Stimulated activated CD4-positive, alpha-beta T cell treated with anti-CD3 and anti-CD28 coated beads, Interleukin-15, amount 100 ng/mL, for 48 hours (primary cell): ENCODE results near the gene MORN5.

Source experiments
- DNase-seq, 2 donors: peaks; one replicate each; pipeline ENCODE4 v3.0.0-alpha.2; 2020; ENCODE audit warnings: low read depth in 2 of 2

Gene MORN5

DNA sequence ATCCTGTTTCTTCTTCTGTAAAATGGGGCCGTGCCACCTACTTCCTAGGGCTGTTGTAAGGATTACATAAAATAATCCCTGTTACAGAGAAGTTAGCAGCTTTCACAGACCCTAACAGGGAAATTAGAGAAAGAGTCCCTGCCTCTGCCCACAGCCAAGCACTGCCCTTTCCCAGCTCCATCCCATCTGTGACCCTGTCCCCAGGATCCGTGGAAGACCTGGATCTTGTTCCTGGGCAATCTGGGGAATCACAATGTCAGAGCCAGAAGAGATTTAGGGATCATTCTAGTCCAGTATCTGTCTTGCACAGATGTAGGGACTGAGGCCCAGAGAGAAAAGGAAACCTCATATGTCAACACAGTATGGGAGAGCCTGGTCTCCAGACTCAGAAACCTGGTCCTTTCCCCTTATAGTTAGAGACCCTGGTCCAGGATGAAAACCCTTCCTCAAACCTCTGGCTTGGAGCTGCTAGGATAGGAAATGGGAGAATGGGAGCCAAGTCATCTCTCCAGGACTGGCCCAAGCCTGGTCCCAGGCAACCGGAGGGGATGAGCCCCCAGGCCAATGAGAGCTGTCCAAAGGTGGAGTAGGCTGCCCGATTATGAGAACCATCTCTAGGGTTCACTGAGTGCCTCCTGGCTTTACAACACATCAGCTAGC lies 56.6 kb downstream of the MORN5 start:
- no peak for DNase-seq

DNA sequence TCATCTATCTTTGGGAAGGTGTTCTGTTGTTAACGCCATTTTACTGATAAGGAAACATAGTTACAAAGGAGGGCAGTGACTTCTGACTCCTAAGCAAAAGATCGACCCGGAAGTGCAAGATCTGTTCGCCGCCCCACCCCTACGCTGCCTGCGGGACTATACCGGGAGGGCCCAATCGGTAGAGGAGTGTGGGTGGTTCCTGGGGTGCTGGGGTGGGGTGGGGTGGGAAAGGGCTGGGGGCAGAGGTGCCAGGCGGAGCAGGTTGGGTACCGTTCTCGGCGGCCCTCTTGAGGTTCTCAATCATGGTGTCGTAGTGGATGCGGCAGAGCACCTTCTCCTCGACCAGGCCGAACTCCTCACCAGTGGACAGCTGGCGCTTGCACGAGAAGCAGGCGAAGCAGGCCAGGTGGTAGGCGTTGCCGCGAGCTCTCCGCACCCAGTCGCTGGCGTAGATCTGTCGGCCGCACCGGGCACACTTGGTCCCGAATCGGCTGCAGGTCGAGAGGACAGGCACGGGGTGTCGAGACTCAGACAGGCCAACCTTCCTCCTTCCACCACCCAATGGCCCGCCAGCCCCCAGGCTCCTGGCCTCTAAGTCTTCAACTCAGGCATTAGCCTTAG lies 57.2 kb downstream of the MORN5 start:
- DNase-seq = no peak

DNA sequence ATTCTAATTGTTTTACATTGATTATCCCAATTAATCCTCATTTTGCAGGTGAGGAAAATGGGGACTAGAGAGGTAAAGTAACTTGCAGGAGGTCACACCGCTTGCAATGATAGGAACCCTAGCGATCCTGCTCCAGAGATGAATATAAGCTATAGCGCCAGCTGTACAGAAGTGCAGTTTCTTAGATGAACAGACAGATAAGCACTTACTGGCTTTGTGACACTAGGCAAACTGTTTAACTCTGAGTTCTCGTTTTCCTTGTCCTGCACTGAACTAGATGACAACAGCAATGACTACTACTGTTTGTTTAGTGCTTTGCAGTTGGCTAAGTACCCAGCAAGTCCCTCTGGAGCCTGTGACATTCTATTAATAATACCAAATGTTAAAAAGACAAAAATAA lies 57.9 kb downstream of the MORN5 start:
- DNase-seq = no peak

DNA sequence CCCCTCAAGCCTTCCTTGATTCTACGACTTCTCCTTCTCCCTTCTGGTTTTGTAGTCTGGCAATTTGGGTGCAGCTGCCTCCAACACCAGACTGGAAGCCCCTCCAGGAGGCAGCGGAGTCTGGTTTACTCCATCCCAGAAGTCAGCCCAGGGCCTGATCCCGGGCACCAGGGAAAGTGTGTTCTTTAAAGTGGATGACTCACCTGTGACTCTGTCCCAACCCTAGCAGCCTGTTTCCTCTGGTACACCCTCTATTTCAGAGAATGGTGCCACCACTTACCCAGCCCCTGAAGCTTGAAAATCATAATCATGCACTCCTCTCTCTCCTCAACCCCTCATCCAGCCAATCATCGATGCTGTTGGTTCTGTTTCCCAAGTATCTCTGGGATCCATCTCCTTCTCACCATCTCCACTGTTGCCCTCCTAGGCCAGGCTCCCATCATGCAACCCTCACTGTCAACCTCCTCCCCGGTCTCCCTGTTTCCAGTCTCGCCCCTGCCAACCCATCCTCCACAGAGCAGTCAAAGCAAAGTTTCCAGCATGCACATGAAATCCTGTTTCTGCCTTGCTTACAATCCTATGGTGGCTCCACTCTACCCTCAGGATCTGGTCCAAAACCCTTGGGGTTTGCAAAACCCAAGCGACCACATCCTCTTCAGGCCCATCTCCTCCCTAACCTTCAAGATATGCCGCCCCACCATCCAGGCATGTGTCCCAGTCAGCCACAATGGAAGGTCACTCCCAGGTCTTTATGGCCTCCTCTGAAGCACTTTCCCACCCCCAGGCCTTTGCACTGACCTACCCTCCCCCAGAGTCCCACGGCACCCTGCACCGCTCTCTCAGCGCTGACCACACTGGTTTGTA lies 58.6 kb downstream of the MORN5 start:
- no peak for DNase-seq

DNA sequence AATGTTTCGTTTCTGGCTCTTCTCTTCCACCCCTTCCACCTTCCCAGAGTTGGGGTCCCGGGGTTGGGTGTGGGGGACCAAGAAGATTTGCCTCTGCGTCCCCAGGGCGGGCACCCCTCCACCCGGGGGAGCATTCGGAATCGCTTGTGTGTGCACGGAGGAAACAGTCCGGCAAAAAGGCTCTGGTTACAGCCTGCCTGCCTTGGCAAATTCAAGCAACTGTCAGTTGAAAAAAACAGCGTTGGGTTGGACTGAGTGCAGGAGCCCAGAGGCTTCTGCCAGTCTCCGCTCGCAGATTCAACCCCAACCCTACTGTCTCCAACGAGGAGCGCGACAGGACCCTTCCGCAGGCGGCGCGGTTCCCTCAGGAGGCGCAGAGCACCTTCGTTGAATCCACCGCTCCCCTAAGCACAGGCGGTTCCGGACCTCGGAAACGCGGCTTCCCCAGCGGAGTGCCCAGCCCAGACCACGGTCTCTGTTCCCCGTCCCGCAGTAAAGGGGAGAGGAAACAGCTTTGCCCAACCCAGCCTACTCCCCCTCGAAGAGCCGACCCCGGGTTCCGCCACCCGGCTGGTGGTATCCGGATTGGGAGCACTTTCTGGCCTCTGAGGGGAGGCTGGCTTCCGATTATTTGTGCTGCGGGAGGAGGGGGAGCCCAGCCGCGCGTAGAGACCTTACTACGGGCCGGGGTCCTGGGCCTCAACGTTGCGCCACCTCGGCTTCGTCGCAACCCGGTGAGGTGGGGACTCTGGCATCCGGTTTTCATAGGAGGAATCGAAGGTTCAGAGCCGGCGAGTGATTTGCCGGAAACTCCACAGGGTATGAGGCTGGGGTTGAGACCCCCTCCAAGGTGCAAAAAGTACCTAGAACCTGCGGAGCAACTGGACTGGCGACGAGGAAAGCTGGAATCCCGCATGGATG lies 59.5 kb downstream of the MORN5 start:
- no peak for DNase-seq

DNA sequence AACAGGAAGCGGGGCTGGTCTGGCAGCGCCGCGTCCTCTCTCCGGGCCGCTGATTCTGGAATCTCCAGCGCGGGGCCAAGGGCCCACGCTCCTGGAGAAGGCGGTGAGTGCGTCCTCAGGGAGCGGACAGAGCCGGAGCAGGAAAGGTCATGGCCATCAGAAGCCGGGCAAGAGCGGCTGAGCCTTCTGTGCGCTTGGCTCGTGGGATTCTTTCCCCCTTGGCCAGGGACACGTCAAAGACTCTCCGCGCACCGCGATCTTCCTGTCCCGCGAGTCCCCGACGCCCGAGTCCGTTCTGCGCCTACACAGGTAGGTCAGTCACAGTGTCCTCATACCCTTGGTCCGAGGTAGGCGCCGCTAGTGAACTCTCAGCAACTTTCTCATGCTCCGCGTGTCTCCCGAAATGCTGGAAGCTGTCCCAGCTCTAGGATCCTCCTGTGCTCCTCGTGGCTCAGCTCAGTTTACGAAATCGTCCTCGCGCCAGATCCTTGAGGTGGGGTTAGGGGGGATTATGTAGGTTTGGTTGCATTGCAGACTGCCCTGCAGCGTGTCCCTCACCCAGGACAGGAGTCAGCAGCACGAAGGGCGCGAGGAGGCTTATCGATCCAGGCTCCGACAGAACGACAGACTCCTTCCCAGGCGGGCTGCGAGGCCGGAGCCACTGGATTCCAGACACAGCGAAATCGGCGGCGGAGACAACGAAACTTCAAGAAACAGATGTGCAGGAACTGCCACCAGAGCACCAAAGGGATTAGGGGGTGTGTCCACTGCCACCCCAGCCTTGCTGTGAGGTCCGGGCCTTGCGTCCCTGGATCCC lies 60.4 kb downstream of the MORN5 start:
- DNase-seq = no peak

DNA sequence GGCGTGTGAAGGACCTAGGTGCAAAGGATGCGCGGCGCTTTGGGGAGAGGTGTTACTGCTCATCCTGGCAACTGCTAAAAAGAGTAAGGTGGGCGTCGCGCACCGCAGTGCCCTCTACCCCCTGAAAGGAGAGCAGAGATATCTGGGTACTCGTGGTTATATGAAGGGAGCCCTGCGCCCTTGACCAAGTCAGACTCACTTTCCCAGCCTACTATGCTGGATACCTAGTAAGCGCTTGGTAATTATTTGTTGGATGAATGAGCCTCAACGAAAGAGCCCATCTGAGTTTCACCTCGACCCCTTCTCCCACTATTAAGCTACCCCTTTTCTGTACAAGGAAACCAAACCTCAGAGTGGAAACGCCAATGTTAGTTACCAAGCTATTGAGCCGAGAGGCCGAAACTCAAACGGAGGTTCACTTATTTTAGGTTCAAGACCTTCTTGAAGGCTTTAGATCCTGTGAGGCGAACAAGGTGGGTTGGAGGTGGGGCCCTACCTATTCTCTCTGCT lies 61.0 kb downstream of the MORN5 start:
- no peak for DNase-seq

DNA sequence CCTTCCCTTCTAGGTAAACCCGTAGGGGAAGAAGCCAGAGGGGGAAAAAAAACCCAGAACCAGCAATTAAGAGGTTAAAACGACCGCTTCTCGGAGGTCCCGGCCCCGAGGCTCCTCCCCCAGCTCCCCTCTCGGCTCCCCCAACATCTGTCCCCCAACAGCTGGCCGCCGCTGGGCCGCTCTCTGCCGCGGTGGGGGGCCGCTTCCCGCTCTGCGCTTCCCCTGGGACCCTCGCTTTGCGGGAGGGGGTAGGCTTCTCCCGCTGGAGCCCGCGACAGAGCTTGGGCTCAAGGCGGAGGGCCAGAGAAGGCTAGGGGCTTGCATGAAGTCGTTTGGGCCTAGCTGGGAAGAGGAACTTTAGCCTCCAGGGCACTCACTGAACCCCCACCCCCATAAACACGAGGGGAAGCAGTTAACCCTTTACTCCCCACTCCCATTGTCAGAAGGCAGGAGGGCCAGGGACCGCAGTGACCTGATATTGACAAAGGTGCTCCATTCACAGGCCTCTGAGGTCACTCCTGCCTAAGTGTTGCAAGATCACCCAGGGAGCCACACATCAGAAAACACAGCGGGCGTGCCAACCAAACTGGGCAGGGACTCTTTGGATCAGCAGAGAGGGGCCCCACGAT lies 61.6 kb downstream of the MORN5 start:
- DNase-seq = no peak

DNA sequence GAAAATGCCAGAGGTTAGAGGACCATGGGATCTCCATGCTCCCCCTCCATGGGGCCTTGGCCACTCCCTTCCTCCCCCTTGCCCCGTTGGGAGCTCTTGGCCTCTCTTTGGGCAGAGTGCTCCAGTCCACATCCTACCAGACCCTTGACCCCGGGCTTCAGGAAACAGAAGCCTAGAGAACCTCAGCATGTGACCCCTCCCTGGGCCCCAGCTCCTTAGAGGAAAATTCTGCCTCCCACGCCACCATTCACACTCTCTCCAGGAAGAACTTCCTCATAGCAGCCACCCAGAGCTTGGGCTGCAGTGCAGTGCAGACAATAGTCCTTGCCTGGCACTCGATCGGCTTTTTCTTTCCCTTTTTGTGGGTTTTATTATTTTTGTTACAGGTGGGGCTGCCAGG lies 63.1 kb downstream of the MORN5 start:
- no peak for DNase-seq

DNA sequence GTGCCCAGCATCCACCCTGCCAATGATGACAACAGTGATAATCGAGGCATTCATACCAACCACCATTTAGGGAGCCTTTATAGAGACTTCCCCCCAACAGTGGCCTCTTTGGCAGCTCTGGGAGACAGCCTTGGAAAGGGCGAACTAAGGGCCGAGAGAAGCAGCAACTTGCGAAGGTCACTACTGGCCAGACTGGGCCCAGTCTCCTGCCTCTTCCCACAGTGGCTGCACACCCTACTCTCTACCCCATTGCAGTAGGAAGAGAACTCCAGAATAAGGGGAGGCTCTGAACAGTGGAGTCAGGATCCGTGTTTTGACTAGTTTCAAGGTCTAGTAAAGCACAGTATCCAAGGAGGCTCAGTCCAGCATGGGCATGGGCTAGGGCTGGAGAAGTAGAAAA lies 63.7 kb downstream of the MORN5 start:
- no peak for DNase-seq

DNA sequence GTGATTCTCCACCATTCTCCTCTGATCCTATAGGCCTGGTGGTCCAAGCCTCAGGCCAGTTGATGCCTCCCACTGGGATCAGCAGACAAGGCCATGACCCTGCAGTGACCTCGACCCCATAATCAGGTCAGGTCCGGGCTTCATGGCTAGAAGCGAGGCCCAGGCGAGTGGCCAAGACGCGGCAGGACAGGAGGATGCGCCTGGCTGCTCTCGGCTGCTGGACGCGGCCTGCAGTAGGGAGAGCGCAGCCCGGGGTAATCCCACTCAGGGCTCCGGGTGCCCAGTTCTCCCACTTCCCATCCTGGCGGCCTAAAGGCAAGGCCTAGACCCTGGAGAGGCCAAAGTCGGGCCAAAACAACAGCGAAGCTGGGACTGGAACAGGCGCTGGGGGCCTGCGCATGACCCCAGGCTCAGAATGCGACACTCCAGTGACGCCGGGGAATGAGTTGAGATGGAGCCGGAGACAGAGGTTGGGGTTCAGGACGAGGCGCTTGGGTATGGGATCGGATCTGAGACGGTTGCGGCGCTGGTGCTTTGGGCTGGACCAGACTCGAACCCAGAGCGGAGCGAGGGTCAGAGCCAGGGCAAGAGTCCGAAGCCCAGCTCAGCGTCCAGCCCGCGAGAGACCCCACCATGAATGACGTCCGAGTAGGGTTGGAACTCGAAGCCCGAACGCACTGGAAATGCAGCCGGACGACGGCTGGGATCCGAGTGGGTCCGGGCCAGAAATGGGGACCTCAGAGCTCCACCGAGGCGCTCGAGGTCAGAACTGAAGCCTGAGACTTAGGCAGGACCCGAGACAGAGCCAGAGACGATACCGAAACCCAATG lies 65.8 kb downstream of the MORN5 start:
- no peak for DNase-seq

DNA sequence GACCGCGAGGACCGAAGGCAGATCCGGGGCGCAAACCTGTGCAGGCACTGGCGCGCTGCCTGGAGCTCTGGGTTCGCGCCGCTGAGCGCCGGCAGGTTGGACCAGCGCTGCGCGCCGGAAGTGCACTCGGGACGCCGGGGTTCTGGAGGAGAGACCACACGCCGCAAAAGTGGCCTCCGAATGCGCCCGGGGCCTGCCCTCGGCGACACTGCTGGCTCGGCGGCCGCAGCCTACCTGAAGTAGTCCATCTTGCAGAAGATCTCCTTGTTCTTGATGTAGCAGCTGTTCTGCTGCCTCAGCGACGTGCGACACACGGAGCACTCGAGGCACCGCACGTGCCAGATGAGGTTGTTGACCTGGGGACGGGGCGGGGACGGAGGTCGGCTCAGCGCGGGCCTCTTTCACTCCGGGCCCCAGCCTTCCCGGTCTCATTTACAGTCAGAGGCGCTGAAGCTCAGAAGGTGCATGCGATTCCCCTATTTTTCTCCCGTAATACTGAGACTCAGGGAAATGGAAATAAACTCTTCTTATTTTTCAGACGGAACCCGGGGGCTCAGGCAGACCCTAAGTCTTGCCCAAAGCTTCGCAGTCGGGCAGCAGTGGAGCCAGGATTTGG lies 66.5 kb downstream of the MORN5 start:
- no peak for DNase-seq

DNA sequence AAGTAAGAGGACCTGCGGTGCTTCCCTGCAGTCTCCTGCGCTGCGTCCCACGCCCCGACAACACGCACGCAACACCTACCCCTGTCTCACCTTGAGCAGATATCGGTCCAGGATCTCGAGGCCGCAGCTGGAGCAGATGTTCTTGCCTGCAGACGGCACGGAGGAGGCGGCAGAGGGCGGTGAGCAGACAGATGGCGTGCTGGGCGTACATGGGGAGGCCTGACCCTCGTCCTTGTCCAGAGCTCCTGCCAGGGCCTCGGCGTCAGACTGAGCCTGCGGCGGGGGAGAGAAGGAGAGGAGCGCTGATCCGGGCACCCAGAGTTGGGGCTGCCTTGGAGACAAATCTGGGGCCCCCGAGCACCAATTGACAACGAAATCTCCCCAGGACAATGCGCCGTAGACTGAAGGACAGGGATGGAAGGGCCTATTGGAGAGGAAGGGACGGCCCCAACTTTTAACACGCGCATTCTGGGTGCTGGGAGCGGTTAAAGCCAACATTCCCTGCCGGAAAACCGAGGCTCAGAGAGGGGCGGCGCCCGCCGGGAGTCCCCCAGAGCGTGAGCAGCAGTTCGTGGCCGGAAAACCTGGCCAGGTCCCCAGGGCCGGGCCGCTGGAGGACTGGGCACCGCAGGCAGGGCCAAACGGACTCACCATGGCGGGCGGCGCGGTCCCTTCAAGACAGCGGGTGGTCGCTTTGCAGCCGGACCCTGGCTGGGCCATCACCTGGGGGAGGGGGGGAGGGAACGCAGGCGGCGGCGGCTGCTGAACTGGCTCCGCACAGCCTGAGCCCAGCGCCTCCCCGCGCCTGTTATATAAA lies 67.3 kb downstream of the MORN5 start:
- DNase-seq = no peak

DNA sequence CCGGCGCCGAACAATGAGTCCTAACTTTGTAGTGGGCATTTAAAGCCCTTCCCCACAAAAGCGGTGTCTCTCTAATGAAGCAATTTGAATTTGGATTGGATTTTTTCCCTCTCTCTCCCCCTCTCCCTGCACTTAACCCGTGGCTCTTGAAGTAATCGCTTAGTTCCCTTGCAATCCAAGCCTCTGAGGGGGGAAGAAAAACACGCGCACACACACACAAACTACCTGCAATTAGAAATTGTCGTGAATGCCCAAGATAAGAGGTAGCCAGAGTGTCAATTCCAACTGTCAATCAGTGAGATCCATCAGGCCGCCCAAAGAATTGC lies 67.8 kb downstream of the MORN5 start:
- DNase-seq = no peak

DNA sequence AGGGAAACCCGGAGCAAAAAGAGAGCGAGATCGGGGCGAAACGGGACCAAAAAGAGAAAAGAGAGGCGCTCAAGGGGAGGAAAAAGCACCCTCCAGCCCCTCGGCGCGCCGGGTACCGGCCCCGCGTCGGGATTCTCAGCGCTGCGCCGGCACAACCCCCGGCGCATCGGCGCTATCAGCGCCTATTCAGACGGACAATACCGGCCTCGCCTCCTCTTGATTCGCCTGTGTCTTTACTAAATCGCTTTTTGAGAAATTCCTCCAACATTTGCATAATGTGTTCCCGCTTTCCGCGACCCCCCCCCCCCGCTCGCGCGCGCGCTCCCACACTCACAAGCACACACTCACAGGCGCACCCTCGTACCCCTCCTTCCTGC lies 68.5 kb downstream of the MORN5 start:
- no peak for DNase-seq

DNA sequence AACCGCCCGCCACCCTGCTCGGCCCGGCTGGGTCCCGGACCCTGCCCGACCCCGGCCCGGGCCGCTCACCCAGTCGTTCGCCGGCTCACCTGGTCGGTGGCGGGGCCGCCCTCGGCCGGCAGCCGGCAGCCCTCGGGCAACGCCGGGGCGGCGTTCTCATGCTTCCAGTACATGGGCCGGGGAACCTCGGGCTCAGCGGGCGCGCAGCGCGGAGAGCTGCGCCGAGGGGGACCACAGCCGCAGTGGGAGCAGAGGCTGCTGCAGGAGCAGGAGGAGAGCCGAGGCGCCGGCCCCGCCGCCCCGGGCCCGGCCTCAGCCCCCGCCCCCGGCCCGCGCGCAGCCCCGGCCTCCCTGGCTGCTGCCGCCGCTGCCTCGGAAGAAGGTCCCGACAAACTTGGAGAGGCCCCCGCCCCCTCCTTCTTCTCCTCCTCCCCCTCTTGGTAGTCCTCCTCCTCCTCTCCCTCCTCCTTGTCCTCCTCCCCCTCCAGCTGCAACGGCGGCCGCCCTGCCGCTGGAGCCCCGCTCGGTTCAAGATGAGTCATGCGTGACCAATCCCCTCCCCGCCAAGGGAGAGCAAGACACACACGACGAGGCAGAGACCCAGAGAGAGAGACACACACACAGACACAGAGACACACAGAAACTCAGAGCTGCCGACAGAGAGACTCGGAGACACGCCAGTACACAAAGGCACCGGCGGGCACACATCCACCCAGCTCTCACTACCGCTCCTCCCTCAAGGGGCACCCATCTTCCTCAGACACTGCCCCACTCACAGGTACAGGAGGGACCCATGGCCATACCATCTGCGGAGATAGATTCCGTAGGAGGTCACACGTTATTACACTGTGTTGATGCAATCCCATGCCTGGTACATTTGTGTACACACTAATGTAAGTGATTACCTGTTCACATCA lies 69.1 kb downstream of the MORN5 start, which contains the start of gene LHX6:
Gene LHX6 (minus strand): TSS at position 390 of the 917 bp plus-strand sequence. CDS start 217 bp downstream, at position 173.
- DNase-seq = no peak

DNA sequence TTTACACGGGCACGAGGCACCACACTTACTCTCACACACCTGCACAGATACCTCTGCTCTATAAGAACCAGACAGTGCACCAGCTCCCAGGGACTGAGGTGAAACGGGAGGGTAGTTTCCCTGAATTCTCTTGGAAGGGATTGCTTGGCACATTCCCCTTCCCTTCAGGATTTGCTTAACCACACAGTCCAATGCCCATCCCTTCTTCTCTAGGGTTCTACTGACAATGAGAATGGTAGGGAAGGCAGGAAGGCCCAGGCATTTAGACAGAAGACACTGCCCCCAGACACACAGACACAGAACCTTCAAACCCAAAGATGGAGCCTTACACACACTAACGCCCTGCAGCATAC lies 69.8 kb downstream of the MORN5 start:
- DNase-seq = no peak
